Measurements from ENCODE around the gene EIF4G3.

- TF ChIP-seq CTCF (conservative IDR thresholded peaks at IDR 0.05; ENCODE audit: low read depth, low read length) (no peak), EZH2 (IDR thresholded peaks at IDR 0.05; ENCODE audit: borderline replicate concordance, low read depth, low read length, poor library complexity, severe bottlenecking) (no peak)
Measured at GRCh38 chr1:21174230-21174629, 2.5 kb downstream of the EIF4G3 start.

Data from A673 (cell line).